GM10266 (cell line): ENCODE data around the gene GSC2.

ENCODE experiments used
- DNase-seq: peaks from one replicate; pipeline ENCODE4 v3.0.0; 2012; ENCODE audit errors: extremely low spot score
- TF ChIP-seq, protein P1 (sequence below): IDR thresholded peaks from 2 replicates; pipeline ENCODE4 v1.5.1; 2012; ENCODE audit warnings: mild to moderate bottlenecking, low read depth; ENCODE audit not compliant: control insufficient read depth, insufficient read depth; ENCODE audit errors: missing control alignments

The GSC2 gene

DNA sequence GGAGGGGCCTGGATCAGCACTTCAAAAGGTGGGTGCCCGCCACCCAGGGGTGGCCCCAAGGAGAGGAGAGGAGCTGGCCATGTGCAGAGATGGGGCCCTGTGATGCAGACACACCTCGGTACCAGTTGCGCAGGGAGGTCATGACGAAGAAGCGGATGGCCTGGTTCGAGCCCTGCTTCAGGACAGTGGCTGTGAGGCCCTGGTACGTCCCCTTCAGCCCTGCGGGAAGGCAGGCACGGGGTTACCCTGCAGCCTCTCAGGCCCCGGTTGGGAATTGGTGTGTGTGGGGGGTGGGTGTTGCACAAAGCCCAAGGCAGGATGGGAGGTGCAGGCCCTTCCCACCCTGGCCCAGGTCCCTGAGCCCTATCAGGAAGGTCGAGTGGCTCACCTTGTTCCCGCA is 26.6 kb upstream of the GSC2 start:
- DNase-seq, result no peak
- TF ChIP-seq, protein P1, sequence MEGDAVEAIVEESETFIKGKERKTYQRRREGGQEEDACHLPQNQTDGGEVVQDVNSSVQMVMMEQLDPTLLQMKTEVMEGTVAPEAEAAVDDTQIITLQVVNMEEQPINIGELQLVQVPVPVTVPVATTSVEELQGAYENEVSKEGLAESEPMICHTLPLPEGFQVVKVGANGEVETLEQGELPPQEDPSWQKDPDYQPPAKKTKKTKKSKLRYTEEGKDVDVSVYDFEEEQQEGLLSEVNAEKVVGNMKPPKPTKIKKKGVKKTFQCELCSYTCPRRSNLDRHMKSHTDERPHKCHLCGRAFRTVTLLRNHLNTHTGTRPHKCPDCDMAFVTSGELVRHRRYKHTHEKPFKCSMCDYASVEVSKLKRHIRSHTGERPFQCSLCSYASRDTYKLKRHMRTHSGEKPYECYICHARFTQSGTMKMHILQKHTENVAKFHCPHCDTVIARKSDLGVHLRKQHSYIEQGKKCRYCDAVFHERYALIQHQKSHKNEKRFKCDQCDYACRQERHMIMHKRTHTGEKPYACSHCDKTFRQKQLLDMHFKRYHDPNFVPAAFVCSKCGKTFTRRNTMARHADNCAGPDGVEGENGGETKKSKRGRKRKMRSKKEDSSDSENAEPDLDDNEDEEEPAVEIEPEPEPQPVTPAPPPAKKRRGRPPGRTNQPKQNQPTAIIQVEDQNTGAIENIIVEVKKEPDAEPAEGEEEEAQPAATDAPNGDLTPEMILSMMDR, result no peak

DNA sequence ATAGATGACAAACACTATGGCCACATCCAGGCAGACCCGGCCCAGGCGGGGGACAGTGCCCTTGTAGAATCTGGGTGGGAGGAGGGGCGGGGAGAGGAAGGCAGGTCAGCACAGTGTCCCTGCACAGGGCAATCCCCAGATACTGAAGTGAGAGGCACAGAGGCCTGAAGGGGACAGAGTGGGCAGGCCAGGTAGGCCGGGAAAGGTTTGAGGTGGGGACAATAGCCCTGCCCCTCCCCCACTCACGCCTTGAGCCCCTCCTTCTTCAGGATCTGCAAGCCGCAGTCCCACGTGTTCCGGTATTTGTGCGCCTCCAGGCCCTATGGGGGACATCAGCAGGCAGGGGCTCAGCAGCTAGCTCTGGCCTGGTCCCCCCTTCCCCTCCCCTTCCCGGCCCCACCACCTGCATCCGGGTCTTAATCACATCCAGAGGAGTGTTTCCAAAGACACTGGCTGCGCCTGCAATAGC is 26.1 kb upstream of the GSC2 start:
- DNase-seq, result no peak
- TF ChIP-seq, protein P1, result no peak

DNA sequence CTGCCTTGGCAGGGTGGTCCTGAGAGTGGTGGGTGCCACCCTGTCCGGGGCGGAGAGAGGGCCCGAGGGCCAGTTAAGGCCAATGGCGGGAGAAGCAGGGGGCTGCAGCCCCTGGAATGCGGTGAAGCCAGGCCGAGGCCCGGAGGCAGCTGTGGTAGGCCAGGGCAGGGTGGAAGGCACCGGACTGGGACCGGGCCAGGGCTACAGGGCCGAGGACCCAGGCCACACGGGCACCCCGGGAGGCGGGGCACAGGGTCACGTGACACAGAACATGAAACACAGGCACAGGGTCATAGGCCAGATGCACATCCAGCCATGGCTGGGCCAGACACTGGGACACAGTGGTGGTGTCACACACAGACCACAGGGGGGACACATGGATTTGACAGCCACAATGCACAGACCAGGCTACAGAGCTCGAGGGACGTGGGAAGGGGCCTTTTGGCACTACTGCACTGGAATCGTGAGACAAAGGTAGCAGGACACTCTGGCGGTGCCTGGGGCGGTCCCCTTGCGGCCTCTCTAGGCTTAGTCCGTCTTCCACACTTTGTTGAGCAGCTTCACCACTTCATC is 25.6 kb upstream of the GSC2 start:
- TF ChIP-seq, protein P1, result no peak
- no peak for DNase-seq

DNA sequence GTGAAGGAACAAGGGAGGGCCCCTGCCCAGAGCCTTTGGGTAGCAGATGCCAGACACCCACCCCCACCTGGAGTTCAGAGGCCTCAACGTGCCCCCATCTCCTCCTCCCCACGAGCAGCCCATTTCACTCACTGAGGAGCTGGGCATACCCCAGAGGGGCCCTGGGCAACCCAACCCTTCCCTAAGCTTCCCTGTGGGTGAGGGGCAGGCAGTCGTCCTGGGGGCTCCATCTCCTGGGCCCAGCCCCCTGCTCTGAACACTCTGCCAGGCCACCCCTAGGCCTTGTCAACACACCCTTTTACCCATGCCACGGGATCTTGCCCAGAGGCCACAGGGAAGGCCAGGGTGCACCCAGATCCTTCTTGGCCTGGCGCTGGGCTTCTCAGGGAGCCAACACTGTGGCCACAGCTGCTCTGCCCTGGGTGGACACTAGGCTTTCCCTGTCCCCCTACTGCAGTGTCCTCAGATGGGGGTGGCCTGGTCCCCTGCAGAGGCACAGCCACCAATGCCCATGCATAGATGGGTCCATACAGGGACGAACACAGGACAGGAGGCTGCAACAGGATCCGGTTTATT is 25.0 kb upstream of the GSC2 start:
- TF ChIP-seq, protein P1, result no peak
- DNase-seq, result no peak

DNA sequence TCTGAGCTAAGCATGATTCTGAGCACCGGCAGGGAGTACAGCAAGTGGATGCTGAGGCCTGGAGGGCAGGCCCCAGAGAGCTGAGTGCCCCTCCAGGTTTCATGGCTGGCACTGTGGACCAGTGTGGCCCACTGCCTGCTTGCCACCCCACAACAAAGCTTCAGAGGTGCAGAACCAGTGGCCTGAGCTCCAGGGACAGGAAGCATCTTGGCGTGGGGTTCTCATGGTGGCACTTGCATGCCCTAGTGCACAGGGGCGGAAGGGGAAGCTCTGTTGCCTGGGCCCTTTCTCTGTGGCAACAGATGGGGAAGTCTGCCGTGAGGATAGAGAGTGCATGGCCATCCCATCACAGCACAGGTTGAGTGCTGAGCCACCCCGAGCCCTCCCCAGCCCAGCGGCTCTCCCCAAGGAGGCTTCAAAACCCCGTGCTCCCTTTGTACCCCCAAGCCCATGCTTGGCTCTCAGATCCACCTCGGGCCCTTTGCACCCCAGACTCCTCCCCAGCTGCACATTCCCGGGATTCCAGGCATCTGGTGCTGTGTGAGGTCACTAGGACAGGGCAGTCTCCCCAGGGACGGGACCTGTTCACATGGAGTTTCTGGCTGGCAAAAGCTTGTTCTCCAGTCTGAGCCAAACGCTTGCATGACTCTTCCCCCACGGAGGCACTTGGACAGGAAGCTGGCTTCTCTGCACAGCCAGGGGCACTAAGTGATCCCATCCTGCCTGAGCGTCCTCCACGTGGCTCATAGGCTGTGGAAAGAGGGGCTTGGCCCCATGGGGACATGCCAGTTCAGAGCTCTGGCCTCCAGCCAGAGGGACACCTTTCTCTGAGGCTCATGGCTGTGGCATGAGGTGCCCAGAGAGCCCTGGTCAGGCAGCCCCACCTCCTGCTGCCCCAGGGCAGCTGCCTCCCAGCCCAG is 24.3 kb upstream of the GSC2 start:
- TF ChIP-seq, protein P1, result no peak
- DNase-seq, result no peak

DNA sequence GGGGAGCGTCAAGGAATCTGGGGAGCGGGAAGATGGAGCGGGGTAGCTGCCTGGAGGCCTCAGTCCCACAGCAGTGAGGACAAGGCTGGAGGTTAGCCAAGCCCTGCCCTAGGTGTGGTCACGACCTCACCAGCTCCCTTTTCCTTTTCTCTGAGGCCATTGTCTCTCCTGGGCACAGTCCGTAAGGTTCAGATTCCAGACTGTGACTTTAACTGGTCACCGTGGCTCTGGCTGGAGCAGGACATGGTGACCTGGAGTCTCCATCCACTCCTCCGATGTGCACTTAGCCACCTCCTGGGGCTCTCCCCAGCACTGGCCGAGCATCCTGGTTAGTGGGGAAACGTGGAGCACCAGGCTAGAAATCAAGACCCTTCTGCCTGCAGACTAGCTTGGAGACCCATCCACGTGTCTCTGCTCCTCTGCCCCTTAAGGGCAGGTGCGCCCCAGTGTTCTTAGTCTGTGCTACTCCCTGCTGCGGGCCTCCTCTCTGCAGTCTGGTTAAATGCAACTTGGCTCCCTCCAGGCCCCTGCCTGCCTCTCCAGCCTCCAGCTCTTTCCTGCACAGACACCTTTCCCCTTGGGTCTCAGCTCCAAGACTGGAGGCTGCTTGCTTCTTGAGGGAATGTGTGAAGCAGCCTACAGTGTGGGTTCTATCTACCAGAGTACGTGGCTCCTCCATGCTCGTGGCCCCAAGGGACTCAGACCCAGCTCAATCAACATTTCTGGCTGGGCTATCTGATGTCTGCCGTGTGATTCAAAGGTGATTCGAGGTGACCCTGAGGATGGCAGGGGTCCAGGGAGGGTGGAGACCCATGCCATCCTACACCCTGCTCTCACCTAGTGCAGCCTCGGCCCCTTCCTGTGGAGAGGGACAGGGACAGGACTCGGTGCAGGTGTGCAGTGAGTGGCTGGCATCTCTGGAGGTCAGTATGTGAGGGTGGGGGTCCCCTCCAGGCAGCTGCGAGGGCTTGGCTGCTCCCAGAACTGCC is 23.2 kb upstream of the GSC2 start:
- DNase-seq, result no peak
- TF ChIP-seq, protein P1, result no peak
